ENCODE results near the gene FBXW11. TPM values are rescaled to one million over a fixed set of nuclear protein-coding genes. Genes with fewer than 3 reads are reported as not detected.

The FBXW11 gene
- total RNA-seq, 4 donors from 2014 or later, result 22.8 to 44.8 (median 40.3) TPM

DNA sequence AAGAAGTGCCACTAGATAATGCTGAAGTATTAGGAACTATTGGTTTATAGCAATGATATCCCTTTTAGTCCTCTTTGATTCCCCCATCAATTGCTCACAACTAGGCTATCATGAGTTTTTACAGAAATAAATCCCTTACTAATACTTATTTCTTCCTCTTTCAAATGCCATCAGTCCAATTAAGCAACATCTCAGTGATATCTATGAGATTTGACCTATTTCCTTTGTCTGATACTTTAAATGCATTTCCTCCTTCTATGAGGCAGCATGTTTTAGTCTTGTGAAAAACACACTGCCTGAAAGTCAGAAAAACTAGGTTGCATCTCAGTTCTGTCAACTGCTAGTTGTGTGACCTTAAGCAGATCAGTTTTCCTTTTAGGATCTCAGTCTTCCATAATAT is 101.6 kb downstream of the FBXW11 start:
- H3K4me3 ChIP-seq, result no peak overlapping the region
- no peaks in the 10 kb centered on the region for H3K4me1 ChIP-seq
- H3K9me3 ChIP-seq, result no peaks in the 10 kb centered on the region
- no peak for TF ChIP-seq EP300 (IDR thresholded peaks at IDR 0.05; ENCODE audit: low read depth)
- TF ChIP-seq, protein P1, sequence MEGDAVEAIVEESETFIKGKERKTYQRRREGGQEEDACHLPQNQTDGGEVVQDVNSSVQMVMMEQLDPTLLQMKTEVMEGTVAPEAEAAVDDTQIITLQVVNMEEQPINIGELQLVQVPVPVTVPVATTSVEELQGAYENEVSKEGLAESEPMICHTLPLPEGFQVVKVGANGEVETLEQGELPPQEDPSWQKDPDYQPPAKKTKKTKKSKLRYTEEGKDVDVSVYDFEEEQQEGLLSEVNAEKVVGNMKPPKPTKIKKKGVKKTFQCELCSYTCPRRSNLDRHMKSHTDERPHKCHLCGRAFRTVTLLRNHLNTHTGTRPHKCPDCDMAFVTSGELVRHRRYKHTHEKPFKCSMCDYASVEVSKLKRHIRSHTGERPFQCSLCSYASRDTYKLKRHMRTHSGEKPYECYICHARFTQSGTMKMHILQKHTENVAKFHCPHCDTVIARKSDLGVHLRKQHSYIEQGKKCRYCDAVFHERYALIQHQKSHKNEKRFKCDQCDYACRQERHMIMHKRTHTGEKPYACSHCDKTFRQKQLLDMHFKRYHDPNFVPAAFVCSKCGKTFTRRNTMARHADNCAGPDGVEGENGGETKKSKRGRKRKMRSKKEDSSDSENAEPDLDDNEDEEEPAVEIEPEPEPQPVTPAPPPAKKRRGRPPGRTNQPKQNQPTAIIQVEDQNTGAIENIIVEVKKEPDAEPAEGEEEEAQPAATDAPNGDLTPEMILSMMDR (IDR thresholded peaks at IDR 0.05), result no peak
- TF ChIP-seq POLR2A (IDR thresholded peaks at IDR 0.05), result no peak
- TF ChIP-seq POLR2AphosphoS5 (IDR thresholded peaks at IDR 0.05), result no peak
- intact Hi-C loops (cut with DNase I; ENCODE audit: low total_unique reads), result no loop called here
- no peaks in the 10 kb centered on the region for H3K27me3 ChIP-seq
- DNase-seq, result no peak
- H3K27ac ChIP-seq, result no peak overlapping the region
- in situ Hi-C loops (cut with MboI; ENCODE audit: low pct_ligation_motif_present in 1 of 4, low pct_unique_long_range_greater_than_20kb in 1 of 4, low sequenced_read_pairs in 3 of 4), result loop anchor here in 3 of 4 donors (10.0 to 25.0 kb wide), 3 partner anchors 140 to 493 kb away; partner anchors contain the start of gene FGF18 (in 2 of the 3)
- H3K36me3 ChIP-seq, result no peaks in the 10 kb centered on the region

DNA sequence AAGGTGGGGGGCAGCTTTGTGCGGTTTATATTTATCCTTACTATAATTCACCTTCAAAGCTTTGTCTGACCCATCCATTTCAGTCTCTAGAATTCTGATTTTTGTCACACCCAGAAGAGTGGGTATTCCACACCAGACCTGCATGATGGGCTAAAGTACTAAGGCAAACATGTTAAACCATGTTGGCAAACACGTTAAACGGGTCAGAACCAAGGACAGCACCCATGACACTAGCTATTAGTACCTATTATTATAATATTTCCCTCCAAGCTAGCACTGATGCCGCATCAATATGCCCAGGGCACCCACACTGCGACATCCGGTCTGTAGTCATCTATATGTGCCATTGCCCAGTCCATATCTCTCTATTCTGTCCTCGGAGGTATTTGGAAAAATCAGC is 104.7 kb downstream of the FBXW11 start:
- 95 to 98% methylated on average over 5 to 7 of the region's 7 CpGs for WGBS, 2 donors (ENCODE audit: low coverage in 1 of 2)
- no peaks in the 10 kb centered on the region for H3K9me3 ChIP-seq
- H3K36me3 ChIP-seq, result peaks cover 0 to 2% (median 0%) of the 10 kb centered on the region in 4 donors
- no peak for TF ChIP-seq POLR2A (IDR thresholded peaks at IDR 0.05)
- DNase-seq, result no peak
- intact Hi-C loops (cut with DNase I; ENCODE audit: low total_unique reads) (no loop called here), in situ Hi-C loops (cut with MboI; ENCODE audit: low pct_ligation_motif_present in 1 of 4, low pct_unique_long_range_greater_than_20kb in 1 of 4, low sequenced_read_pairs in 3 of 4) (loop anchor here in 3 of 4 donors (10.0 to 25.0 kb wide), 3 partner anchors 143 to 489 kb away; partner anchors contain the start of gene FGF18 (in 2 of the 3))
- no peak overlapping the region for H3K27ac ChIP-seq
- no peak overlapping the region for H3K4me3 ChIP-seq
- H3K4me1 ChIP-seq, result no peaks in the 10 kb centered on the region
- no peaks in the 10 kb centered on the region for H3K27me3 ChIP-seq

DNA sequence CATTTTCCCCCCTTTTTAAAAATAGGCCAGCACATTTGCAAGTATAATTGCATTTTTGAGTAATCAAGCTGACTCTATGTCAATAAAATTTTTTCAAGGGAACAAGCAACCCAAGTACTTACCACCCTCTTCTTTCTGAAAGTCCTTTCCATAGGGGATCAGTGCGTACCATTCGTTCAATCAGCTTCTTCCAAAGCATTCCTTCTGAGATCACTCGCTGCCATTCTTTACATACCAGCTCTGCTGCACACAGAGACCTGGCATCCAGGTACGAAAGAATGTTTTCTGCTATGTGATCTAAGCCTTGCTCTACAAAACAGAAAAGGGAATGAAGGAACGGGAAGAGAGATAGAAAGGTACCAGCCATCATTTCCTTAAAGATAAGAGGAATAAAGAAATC is 106.6 kb downstream of the FBXW11 start:
- in situ Hi-C loops (cut with MboI; ENCODE audit: low pct_ligation_motif_present in 1 of 4, low pct_unique_long_range_greater_than_20kb in 1 of 4, low sequenced_read_pairs in 3 of 4), result loop anchor here in 3 of 4 donors (10.0 to 25.0 kb wide), 4 partner anchors 145 to 487 kb away; partner anchors contain the start of gene FGF18 (in 2 of the 3)
- Histone ChIP-seq H3K4me3 (no peak overlapping the region), H3K4me1 (no peaks in the 10 kb centered on the region), H3K27me3 (no peaks in the 10 kb centered on the region), H3K9me3 (no peaks in the 10 kb centered on the region), H3K27ac (no peak overlapping the region), H3K36me3 (peaks cover 0 to 2% (median 0%) of the 10 kb centered on the region in 4 donors)
- intact Hi-C loops (cut with DNase I; ENCODE audit: low total_unique reads), result no loop called here
- TF ChIP-seq, protein P1 (IDR thresholded peaks at IDR 0.05), result no peak
- no peak for TF ChIP-seq EP300 (IDR thresholded peaks at IDR 0.05; ENCODE audit: low read depth)
- TF ChIP-seq POLR2A (IDR thresholded peaks at IDR 0.05), result no peak
- no peak for TF ChIP-seq POLR2AphosphoS5 (IDR thresholded peaks at IDR 0.05)
- no peak for DNase-seq
- WGBS, 2 donors (ENCODE audit: low coverage in 1 of 2), result 94 to 98% methylated on average over 5 of the region's 5 CpGs

DNA sequence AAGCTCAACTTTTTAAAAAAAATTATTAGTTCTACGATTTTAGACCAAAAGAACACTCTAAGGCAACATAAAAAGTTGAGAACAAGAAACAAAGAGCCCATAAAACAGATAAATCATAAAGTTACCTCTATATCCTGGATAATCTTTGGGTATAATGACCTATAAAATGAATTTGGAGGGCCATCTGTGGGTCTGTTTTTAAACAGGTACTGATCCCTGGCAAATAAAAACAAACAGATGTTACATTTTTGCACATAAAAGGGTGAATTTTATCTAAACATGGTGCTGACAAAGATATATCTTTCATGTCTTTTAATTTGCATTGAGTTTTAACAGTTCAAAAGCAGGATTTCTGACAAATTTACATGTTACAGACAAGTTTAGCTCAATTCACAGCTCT is 107.6 kb downstream of the FBXW11 start:
- no peaks in the 10 kb centered on the region for H3K9me3 ChIP-seq
- intact Hi-C loops (cut with DNase I; ENCODE audit: low total_unique reads) (no loop called here), in situ Hi-C loops (cut with MboI; ENCODE audit: low pct_ligation_motif_present in 1 of 4, low pct_unique_long_range_greater_than_20kb in 1 of 4, low sequenced_read_pairs in 3 of 4) (loop anchor here in 1 of 4 donors (25.0 kb wide), 1 partner anchor 462 kb away; no protein-coding TSS in a partner anchor)
- no peaks in the 10 kb centered on the region for H3K4me1 ChIP-seq
- H3K27ac ChIP-seq, result no peak overlapping the region
- no peak for DNase-seq
- H3K4me3 ChIP-seq, result no peak overlapping the region
- no peaks in the 10 kb centered on the region for H3K27me3 ChIP-seq
- peaks cover 0 to 2% (median 0%) of the 10 kb centered on the region in 4 donors for H3K36me3 ChIP-seq
- 37 to 48% methylated on average over 1 of the region's 1 CpG for WGBS, 2 donors (ENCODE audit: low coverage in 1 of 2)
- TF ChIP-seq, protein P1 (IDR thresholded peaks at IDR 0.05), result no peak
- TF ChIP-seq POLR2A (IDR thresholded peaks at IDR 0.05) (no peak), EP300 (IDR thresholded peaks at IDR 0.05; ENCODE audit: low read depth) (no peak), POLR2AphosphoS5 (IDR thresholded peaks at IDR 0.05) (no peak)

DNA sequence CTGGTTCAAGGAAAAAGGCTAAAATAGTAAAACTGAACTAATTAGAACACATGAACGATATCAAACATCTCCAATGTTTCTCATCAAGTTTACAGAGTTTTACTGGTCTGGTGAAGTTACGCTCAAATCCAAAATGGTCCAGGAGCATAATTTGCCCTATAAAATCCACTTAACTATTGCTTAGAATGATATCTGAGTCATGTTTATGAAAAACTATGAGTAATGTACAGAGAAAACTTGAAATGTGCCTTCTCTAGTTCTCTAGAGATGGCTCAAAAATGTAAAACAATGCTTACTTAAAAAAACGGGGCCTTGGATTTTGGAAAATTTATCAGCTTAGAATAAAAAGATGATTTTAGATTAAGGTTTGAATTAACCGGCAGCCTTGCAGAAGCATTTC is 108.1 kb downstream of the FBXW11 start:
- no peak overlapping the region for H3K27ac ChIP-seq
- no peaks in the 10 kb centered on the region for H3K9me3 ChIP-seq
- intact Hi-C loops (cut with DNase I; ENCODE audit: low total_unique reads) (no loop called here), in situ Hi-C loops (cut with MboI; ENCODE audit: low pct_ligation_motif_present in 1 of 4, low pct_unique_long_range_greater_than_20kb in 1 of 4, low sequenced_read_pairs in 3 of 4) (loop anchor here in 1 of 4 donors (25.0 kb wide), 1 partner anchor 461 kb away; no protein-coding TSS in a partner anchor)
- H3K4me3 ChIP-seq, result no peak overlapping the region
- peaks cover 0 to 2% (median 0%) of the 10 kb centered on the region in 4 donors for H3K36me3 ChIP-seq
- no peak for TF ChIP-seq POLR2AphosphoS5 (IDR thresholded peaks at IDR 0.05)
- TF ChIP-seq, protein P1 (IDR thresholded peaks at IDR 0.05), result no peak
- no peak for TF ChIP-seq EP300 (IDR thresholded peaks at IDR 0.05; ENCODE audit: low read depth)
- TF ChIP-seq POLR2A (IDR thresholded peaks at IDR 0.05), result no peak
- H3K4me1 ChIP-seq, result no peaks in the 10 kb centered on the region
- 86 to 92% methylated on average over 4 of the region's 4 CpGs for WGBS, 2 donors (ENCODE audit: low coverage in 1 of 2)
- no peaks in the 10 kb centered on the region for H3K27me3 ChIP-seq
- no peak for DNase-seq

Measured in transverse colon (tissue), 4 donors.